Smooth muscle cell (in vitro differentiated cells): Measurements from ENCODE around the gene CARMIL1. TPM values are rescaled to one million over a fixed set of nuclear protein-coding genes. Genes with fewer than 3 reads are reported as not detected.

ENCODE experiments used
- DNase-seq: peaks from one replicate; lab custom pipeline; 2025; ENCODE audit not compliant: unreplicated experiment; lab: John Stamatoyannopoulos, UW
- H2AFZ ChIP-seq: fragments of 200-600 bp; sonication (generic); 2 replicates; pipeline ENCODE4 v1.6.0; 2016; ENCODE audit warnings: antibody characterized with exemption, low read depth, mild to moderate bottlenecking
- H3F3A ChIP-seq: fragments of 200-600 bp; sonication (generic); 2 replicates; pipeline ENCODE4 v1.6.0; 2017; ENCODE audit warnings: antibody characterized with exemption, low read depth
- H3K27ac ChIP-seq: fragments of 200-600 bp; sonication (generic); 2 replicates; pipeline ENCODE4 v1.5.1; 2016; ENCODE audit warnings: low read depth, mild to moderate bottlenecking
- H3K27me3 ChIP-seq: fragments of 200-600 bp; sonication (generic); 2 replicates; pipeline ENCODE4 v1.6.1; 2016; ENCODE audit warnings: low read depth, mild to moderate bottlenecking
- H3K36me3 ChIP-seq: fragments of 200-600 bp; sonication (generic); 2 replicates; pipeline ENCODE4 v1.5.1; 2016; ENCODE audit warnings: low read depth
- H3K4me1 ChIP-seq: fragments of 200-600 bp; sonication (generic); 2 replicates; pipeline ENCODE4 v1.5.1; 2016; ENCODE audit warnings: low read depth
- H3K4me2 ChIP-seq: fragments of 200-600 bp; sonication (generic); 2 replicates; pipeline ENCODE4 v1.6.0; 2016; ENCODE audit warnings: mild to moderate bottlenecking
- H3K4me3 ChIP-seq: fragments of 200-600 bp; sonication (generic); 2 replicates; pipeline ENCODE4 v1.5.1; 2016; ENCODE audit warnings: mild to moderate bottlenecking
- H3K79me2 ChIP-seq: fragments of 200-600 bp; sonication (generic); 2 replicates; pipeline ENCODE4 v1.6.0; 2016; ENCODE audit warnings: low read depth, mild to moderate bottlenecking
- H3K9ac ChIP-seq: fragments of 200-600 bp; sonication (generic); 2 replicates; pipeline ENCODE4 v1.6.0; 2016; ENCODE audit warnings: low read depth
- H3K9me3 ChIP-seq: fragments of 200-600 bp; sonication (generic); replicated peaks from 2 replicates; pipeline ENCODE4 v1.5.1; 2016; ENCODE audit warnings: low read depth
- H4K20me1 ChIP-seq: fragments of 200-600 bp; sonication (generic); 2 replicates; pipeline ENCODE4 v1.6.0; 2016; ENCODE audit warnings: low read depth
- CTCF ChIP-seq: fragments of 200-600 bp; sonication (generic); IDR thresholded peaks from 2 replicates; pipeline ENCODE4 v1.5.1; 2017; ENCODE audit warnings: borderline replicate concordance, mild to moderate bottlenecking, antibody characterized with exemption; ENCODE audit not compliant: insufficient read depth, poor library complexity, severe bottlenecking
- WGBS: methylation state at CpG from one replicate; pipeline ENCODE4 v1.1.7; 2016; ENCODE audit warnings: low lambda C conversion rate; 5-methylcytosine and 5-hydroxymethylcytosine counted together
- polyA plus RNA-seq: library from polyadenylated mRNA; unstranded; fragments of >200 nt; fragmentation: Nextera tagmentation; extraction: Ambion mirVana; gene quantifications from 2 replicates; pipeline ENCODE4 v1.2.1, GENCODE V29; 2016
- total RNA-seq: library from RNA; depleted of rRNA; stranded (reverse); fragments of >200 nt; gene quantifications from 2 replicates; pipeline ENCODE4 v1.2.3, GENCODE V29; 2014

Gene CARMIL1
- total RNA-seq (24.1 and 31.1 TPM in 2 replicates), polyA plus RNA-seq (5.7 and 7.6 TPM in 2 replicates)

DNA sequence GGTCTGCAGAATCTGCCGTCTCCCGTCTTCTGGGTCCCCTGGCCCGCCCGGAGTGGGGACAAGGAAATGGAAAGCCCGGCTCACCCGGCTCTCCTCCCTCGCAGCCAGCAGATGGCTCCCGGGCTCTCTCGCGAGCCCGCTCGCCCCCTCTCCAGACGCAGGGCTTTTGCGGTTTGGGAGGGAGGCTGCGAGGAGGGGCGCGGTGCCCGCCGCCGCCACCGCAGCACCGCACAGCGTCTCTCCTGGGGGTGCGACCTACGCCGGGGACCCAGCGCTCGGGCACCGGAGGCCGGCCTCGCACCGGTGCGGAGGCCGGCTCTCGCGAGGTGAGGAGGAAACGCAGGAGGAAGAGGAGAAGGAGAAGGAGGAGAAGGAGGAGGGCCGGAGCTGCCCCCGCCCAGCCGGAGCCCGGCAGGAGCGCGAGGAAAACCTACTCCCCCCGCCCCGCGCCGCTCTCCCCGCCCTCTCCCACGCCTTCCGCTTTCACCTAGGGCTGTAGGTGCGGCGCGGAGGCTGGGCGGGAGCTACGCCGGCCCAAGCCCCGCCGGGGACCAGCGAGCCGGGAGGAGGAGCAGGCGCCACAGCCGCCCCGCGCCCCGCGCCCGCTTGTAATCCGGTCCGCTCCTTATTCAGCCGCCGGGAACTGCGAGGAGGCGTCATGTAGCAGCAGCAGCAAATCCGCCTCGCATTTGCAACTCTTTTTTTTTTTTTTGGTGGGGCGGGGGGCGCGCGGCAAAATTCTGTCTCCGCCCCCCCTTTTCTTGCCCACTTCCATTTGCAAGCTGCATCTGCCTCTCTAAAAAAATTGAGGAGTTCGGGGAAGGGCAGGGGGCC lies at the start of gene CARMIL1:
Gene CARMIL1, plus strand, starts transcription at position 461 of the 834 bp plus-strand sequence. CDS start 422 bp downstream, outside the sequence.
- DNase-seq: peak; percentile 63
- H3F3A ChIP-seq: no peaks in the 10 kb centered on the region
- peaks cover under 1% of the 10 kb centered on the region for H3K79me2 ChIP-seq
- peak within 1 kb of the TSS; percentile 97 for H3K4me2 ChIP-seq
- peaks cover 8% of the 10 kb centered on the region for H3K4me1 ChIP-seq
- H4K20me1 ChIP-seq: no peaks in the 10 kb centered on the region
- under 1% methylated on average over 65 of the region's 81 CpGs for WGBS
- H3K9ac ChIP-seq: peak within 1 kb of the TSS; percentile 80
- H3K27ac ChIP-seq: peak within 1 kb of the TSS; percentile 66
- no peaks in the 10 kb centered on the region for H3K9me3 ChIP-seq
- no peaks in the 10 kb centered on the region for H3K36me3 ChIP-seq
- H3K27me3 ChIP-seq: no peaks in the 10 kb centered on the region
- peak within 1 kb of the TSS; percentile 93 for H2AFZ ChIP-seq
- peak; percentile 64 for TF ChIP-seq CTCF
- peak within 1 kb of the TSS; percentile 91 for H3K4me3 ChIP-seq

GRCh38 chr6:25229671-25230321 lies 49.4 kb upstream of the CARMIL1 start:
- Histone ChIP-seq H3K27me3 (no peaks in the 10 kb centered on the region), H3K4me2 (peak overlapping the region; percentile 26), H3K9ac (no peak overlapping the region), H4K20me1 (no peaks in the 10 kb centered on the region), H3K27ac (peak overlapping the region; percentile 41), H3K79me2 (no peaks in the 10 kb centered on the region), H2AFZ (no peak overlapping the region), H3K4me1 (no peaks in the 10 kb centered on the region), H3K9me3 (no peaks in the 10 kb centered on the region), H3F3A (no peaks in the 10 kb centered on the region), H3K36me3 (no peaks in the 10 kb centered on the region), H3K4me3 (no peak overlapping the region)
- 0% methylated on average over 1 of the region's 1 CpG for WGBS
- DNase-seq: no peak
- no peak for TF ChIP-seq CTCF

- Histone ChIP-seq H3F3A (no peaks in the 10 kb centered on the region), H3K4me3 (no peak overlapping the region), H3K36me3 (no peaks in the 10 kb centered on the region), H3K4me1 (no peaks in the 10 kb centered on the region), H3K4me2 (no peak overlapping the region), H3K9me3 (no peaks in the 10 kb centered on the region), H3K9ac (no peak overlapping the region), H2AFZ (no peak overlapping the region), H4K20me1 (no peaks in the 10 kb centered on the region), H3K79me2 (no peaks in the 10 kb centered on the region), H3K27ac (no peak overlapping the region), H3K27me3 (no peaks in the 10 kb centered on the region)
- 96% methylated on average over 13 of the region's 13 CpGs for WGBS
- no peak for DNase-seq
- no peak for TF ChIP-seq CTCF
These were observed 46.7 kb upstream of the CARMIL1 start for GRCh38 chr6:25232479-25232878.
